Heart left ventricle (tissue), 13 donors: Measurements from ENCODE around the gene TPP2.

Source experiments
- CTCF ChIP-seq, 12 donors: fragments of 200-600 bp; sonication (generic) in 4 of 12; IDR thresholded peaks; one replicate each; pipeline versions ENCODE4 v1.5.0 to v1.8.0; 2018 to 2022; ENCODE audit warnings: antibody characterized with exemption in 12 of 12, mild to moderate bottlenecking in 5 of 12
- POLR2A ChIP-seq, 2 donors: fragments of 450-650 bp; IDR thresholded peaks; one replicate each; pipeline ENCODE4 v1.6.1; 2017; ENCODE audit warnings: antibody characterized with exemption in 2 of 2, mild to moderate bottlenecking in 2 of 2, moderate library complexity in 2 of 2
- donor health status: ischemic (EF 13 %, LVEDD 7.1; RV severe dilation, severe dysfunction).
- donor health status: DM: no; HTN: yes; CAD: no.
- donor health status: DM: no; HTN: no; CAD: no.
- donor health status: ischemic (EF 25% LVEDD 6.9; RV normal size, moderate dysfunction).
- donor health status: ischemic (EF 25% LVEDD 5.7; RV mildly dilated, moderate dysfunction).
- donor health status: ischemic (EF 35%, LVEDD 5.7; RV mildly dilated, moderate dysfunction).
- donor health status: nonischemic (EF 11% LVEDD 7.7; RV severe dilation, severe dysfunction).
- donor health status: DM: yes; HTN: yes; CAD: no.
- donor health status: PGD.
- donor health status: ischemic (EF 29% LVEDD 5.4; RV normal size, mild dysfunction).
- donor health status: nonischemic (EF 23%, LVEDD 6.1; RV moderate dilation, normal function).

DNA sequence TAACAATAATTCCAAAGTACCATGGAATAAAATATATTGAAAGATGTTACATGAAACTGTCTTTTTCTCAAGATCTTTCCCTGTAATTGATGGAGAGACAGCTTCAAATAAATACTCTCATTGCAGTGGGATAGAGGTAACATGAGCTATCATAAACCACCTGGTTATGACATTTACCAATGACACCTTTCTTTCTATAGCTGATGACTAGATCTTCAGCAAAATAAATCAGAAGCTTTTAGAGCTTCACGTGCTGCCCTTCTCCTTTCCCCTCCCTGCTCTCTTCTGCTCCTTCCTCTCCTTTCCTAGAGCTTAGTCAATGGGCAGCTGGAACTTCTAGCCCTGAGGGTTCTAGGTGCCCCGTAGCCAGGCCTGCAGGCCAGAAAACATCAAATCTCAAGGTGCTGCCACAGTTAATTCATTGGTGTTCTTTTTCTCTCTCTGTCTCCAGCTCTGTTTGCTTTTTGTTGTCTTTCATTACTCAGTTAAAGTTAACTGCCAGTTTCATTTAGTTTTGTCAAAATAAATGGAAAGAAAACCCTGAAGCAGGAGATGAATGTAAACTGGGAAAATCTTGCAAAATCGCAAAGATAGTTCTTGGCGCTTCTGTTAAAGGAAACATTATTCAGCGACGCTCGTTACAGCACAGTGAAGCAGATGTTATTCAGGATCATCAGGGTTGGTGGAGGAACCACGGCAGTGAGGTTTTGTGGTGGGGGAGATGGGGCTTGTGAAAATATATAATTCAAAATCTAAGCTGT, 106.4 kb downstream of the TPP2 start:
- TF ChIP-seq POLR2A (IDR thresholded peaks at IDR 0.05) = no peak
- TF ChIP-seq CTCF (IDR thresholded peaks at IDR 0.05) = no peak
